SK-MEL-5 (cell line): ENCODE results near the gene LCP2. TPM values are rescaled to one million over a fixed set of nuclear protein-coding genes. Genes with fewer than 3 reads are reported as not detected.

ENCODE experiments used
- DNase-seq: peaks from one replicate; pipeline ENCODE4 v3.0.0-alpha.2; 2016; ENCODE audit warnings: low read depth, low spot score
- in situ Hi-C: cut with HindIII; loops from 2 replicates; pipeline ENCODE4 v1.10.0; 2016; ENCODE audit warnings: low sequenced_read_pairs, high pct_unique_total_duplicates, low pct_unique_long_range_greater_than_20kb
- total RNA-seq: library from RNA; depleted of rRNA; stranded (reverse); fragments of >200 nt; shearing (Covaris generic); gene quantifications from 2 replicates; pipeline ENCODE4 v1.2.3, GENCODE V29; 2014

The LCP2 gene
- total RNA-seq, 1 experiment from 2014 or later = 0.26 TPM

DNA sequence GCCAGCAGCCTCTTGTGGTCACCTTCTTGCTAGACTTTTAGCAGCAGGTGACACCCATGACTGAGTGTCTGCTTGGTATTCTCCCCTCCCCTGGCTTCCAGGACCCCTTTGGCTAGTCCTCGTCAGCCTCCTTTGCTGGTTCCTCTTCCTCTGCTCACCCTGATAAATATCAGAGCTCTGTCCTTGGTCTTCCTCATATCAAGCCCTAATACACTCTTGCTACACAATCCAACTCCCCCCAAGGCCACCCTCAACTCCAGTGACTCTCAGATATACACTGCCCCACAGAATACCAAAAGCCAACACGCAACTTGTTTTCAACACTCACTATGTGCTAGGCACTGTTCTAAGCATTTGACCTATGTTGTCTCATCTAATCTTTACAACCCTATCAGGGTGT lies 30.3 kb upstream of the LCP2 start:
- in situ Hi-C loops = no loop called here
- DNase-seq = no peak

GRCh38 chr5:170327168-170327567 lies 29.6 kb upstream of the LCP2 start:
- in situ Hi-C loops = no loop called here
- no peak for DNase-seq

GRCh38 chr5:170319301-170319700 lies 21.7 kb upstream of the LCP2 start:
- no peak for DNase-seq
- in situ Hi-C loops = no loop called here

- no peak for DNase-seq
- in situ Hi-C loops = no loop called here
Measured at GRCh38 chr5:170317499-170317898, 19.9 kb upstream of the LCP2 start.

DNA sequence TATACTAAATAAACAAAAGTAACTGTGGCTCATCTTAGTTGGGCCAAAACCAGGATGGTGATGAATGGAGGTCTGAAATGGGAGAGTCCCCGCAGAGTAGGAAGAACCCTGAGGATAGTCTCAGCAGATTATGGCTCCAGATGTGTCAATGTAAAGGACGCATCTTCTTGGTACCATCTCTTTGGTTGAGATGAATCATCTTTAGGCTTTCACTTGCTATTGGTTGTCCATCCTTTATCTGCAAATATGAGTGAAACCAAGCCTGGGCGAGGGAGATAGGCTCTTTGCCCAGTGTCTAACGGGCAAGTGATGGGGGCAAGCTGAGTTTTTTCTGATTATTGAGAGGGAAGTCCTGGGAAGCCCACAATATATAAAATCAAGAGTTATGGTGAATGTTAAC lies 19.4 kb upstream of the LCP2 start:
- DNase-seq = no peak
- in situ Hi-C loops = no loop called here

DNA sequence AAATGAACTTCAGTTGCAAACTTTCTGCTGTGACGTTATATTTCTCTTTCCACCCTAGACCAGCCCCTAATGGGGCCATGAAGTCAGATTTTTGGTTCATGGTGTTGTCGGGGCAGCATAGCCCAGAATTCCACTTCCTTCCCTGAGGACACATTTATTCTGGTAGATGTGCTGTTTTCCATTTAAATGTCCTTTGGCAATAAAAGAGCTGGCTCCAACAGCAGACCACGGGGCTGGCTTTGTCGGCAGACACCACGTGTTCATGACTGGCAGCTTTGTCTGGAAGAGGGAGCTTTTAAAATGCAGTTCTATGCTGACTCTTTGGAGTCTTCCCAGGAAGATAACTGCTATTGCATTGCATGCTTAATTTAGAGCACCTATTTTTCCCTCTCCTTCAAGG lies 17.6 kb upstream of the LCP2 start:
- DNase-seq = peak; percentile 95
- in situ Hi-C loops = no loop called here

DNA sequence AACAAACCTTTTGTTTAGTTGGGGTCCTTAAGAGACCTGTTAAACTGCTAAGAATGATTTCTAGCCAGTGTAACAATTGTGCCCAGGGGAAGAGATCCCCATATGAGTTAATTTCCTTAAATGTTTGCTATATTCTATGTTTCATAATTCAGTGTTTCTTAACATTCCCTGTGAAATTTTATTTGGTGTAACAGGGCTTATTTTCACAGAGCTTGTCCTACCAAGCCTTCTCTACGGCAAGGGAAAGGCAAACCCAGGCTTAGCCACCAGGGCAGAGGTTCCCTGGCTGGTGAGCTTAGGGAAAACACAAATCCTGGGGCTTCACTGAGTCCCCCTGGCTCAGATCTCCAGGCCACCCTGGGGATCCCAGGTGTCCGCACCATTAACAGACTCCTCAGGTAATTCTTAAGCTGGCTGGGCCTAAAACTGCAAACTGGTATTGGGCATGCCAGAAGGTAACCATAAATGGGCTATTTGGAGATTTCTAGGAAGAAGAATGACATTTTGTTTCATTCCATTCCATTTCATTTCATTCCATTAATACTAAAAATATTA lies 17.0 kb upstream of the LCP2 start:
- no peak for DNase-seq
- in situ Hi-C loops = no loop called here

GRCh38 chr5:170313816-170314215 lies 16.2 kb upstream of the LCP2 start:
- no peak for DNase-seq
- in situ Hi-C loops = no loop called here

DNA sequence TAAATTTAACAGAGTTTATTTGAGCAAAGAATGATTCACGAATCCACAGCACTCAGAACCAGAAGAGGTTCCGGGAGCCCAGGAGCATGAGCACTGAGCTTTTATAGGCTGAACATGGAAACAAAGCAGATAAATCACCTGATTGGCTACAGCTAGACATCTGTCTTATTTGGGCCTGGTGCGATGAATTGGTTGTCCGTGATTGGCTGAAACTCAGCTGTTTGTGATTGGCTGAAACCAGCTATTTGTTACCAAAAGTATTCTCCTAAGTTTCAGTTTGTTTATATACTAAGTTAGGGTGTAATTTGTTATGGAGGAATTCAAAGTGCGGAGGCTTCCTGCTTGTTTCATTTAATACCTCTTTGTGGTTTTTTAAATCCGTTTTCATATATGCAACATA lies 15.8 kb upstream of the LCP2 start:
- in situ Hi-C loops = no loop called here

DNA sequence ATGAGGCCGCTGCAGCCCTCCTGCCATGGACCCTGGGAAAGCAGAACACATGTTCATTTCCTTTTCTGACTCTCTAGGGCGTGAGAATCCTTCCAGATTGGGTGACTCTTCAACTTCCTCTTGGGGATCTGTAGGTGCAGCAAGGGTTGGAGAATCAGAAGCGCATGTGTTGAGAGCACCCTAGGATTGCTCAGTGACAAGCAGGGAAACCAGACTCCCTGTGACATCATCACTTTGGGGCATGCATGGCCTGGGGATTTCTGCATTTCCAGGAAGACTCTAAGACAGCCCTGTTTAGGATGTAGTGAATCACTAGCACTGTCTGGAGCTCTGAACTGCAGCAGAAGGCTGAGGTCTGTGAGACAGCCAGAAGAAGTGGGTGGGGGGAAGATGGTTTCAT lies 15.1 kb upstream of the LCP2 start:
- DNase-seq = no peak

More for the DNA sequence above, 15.8 kb upstream of the LCP2 start:
- DNase-seq = no peak

GRCh38 chr5:170312301-170312595 lies 14.7 kb upstream of the LCP2 start:
- in situ Hi-C loops = no loop called here
- DNase-seq = no peak

More for the DNA sequence above, 15.1 kb upstream of the LCP2 start:
- in situ Hi-C loops = no loop called here

- in situ Hi-C loops = no loop called here
- no peak for DNase-seq
Measured at GRCh38 chr5:170311511-170312300, 14.1 kb upstream of the LCP2 start.

DNA sequence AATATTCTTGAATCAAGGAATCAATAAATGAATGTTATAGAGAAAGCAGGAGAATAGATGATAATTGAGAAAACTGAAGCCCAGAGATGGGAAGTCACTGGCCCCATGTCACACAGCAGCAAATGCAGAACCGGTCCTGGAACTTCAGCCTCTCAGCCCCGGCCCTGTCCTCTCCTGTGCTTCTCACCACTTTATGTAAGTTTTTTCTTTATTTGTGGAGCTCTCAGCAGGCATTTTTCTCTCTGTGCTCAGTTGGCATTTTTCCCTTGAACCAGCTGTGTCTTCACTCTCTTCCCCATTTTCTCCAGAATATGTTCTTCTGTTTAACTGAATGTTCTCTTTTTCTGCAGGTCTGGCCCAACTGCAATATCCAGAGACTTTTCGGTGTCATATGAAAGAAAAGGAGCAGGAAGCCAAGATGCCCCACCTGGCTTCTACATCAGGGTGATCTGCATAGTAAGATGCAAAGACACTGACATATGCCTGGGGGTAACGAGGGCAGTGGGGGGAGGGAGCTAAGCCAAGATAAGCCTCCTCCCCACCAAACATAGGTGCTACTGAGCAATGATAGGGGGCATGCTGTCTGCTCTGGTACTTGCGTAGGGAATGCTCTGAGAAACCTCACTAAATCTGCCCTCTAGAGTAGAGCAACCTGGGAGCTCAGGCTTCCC lies 12.8 kb upstream of the LCP2 start:
- in situ Hi-C loops = no loop called here
- DNase-seq = no peak

DNA sequence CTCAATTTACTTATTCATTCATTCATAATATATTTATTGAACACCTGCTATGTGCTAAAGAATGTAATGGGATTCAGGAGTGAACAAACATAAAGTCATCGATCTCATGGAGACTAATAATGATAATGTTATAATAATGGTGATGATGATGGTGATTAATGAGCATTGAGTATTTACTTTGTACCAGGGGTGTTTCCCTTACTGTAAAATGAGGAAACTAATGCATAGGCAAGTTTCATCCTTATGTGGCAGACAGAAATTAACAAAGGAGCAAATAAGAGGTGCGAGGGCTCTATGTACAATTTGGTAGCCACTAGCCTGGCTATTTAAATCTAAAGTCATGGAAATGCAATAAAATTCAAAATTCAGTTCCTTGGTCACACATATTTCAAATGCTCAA lies 11.1 kb upstream of the LCP2 start:
- in situ Hi-C loops = no loop called here
- no peak for DNase-seq

GRCh38 chr5:170307575-170308465 lies 10.2 kb upstream of the LCP2 start:
- in situ Hi-C loops = no loop called here
- peak; percentile 98 for DNase-seq

DNA sequence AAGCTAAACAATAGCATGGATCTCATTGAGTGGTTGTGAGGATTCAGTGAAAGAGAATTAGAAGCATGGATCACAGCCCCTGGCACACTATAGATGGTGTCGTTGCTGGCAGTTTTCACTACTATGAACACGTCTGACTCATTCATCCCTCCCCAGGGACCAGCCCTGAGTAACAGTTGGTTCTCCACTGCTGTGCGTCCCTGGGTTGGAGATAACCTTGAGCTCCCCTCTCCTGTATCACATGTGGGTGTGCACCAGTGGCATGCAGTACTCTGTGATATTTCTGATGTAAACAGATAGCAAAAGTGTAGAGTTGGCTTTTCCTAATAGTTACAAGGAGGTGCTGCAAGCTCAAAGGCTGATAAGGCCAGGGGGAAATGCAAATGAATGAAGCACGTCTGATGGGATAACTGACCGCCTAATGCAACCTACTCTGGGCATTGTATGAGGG lies 8.8 kb upstream of the LCP2 start:
- DNase-seq = peak; percentile 46
- in situ Hi-C loops = no loop called here

- no peak for DNase-seq
- in situ Hi-C loops = no loop called here
Measured at GRCh38 chr5:170305646-170306025, 8.1 kb upstream of the LCP2 start.

- no peak for DNase-seq
- in situ Hi-C loops = no loop called here
Measured at GRCh38 chr5:170305016-170305645, 7.6 kb upstream of the LCP2 start.
